Left ventricle myocardium inferior (tissue), 1 donor: ENCODE data around the gene STYXL2. TPM values are rescaled to one million over a fixed set of nuclear protein-coding genes. Genes with fewer than 3 reads are reported as not detected.

Experiments used
- DNase-seq: peaks from one replicate; pipeline ENCODE4 v3.0.0-alpha.2; 2020
- H3K27ac ChIP-seq: fragments of 200-600 bp; replicated peaks from 2 replicates; pipeline ENCODE4 v1.8.0; 2021
- H3K27me3 ChIP-seq: fragments of 200-600 bp; 2 replicates; pipeline ENCODE4 v1.8.0; 2021; ENCODE audit warnings: low read depth
- H3K36me3 ChIP-seq: fragments of 200-600 bp; 2 replicates; pipeline ENCODE4 v1.8.0; 2021
- H3K4me1 ChIP-seq: fragments of 200-600 bp; 2 replicates; pipeline ENCODE4 v1.8.0; 2021
- H3K4me3 ChIP-seq: fragments of 200-600 bp; 2 replicates; pipeline ENCODE4 v1.8.0; 2021; ENCODE audit warnings: mild to moderate bottlenecking, moderate library complexity
- H3K9me3 ChIP-seq: fragments of 200-600 bp; replicated peaks from 2 replicates; pipeline ENCODE4 v1.8.0; 2021
- CTCF ChIP-seq: fragments of 200-600 bp; IDR thresholded peaks from 2 replicates; pipeline ENCODE4 v1.8.0; 2021; ENCODE audit warnings: antibody characterized with exemption, mild to moderate bottlenecking, borderline replicate concordance
- intact Hi-C: fragments of 100-400 bp; cut with micrococcal nuclease; formaldehyde crosslinking; loops from one replicate; pipeline ENCODE4 v1.11.0; 2022
- total RNA-seq: library from RNA; stranded (reverse); fragmentation: NEBNext Ultra II Directional; extraction: Animal tissue kit (Norgen Biotek cat#: 25700); gene quantifications from one replicate; pipeline ENCODE4 v1.2.1, GENCODE V29; 2021
- donor health status: DM: no; HTN: yes; CAD: no; lungs with severe emphysema.

Gene STYXL2
- total RNA-seq, 1 donor from 2014 or later = 177 TPM

- Histone ChIP-seq H3K36me3 (no peaks in the 10 kb centered on the region), H3K4me1 (peaks cover 32% of the 10 kb centered on the region), H3K27ac (no peak overlapping the region), H3K9me3 (no peaks in the 10 kb centered on the region), H3K27me3 (peaks cover 14% of the 10 kb centered on the region), H3K4me3 (no peak overlapping the region)
- no peak for TF ChIP-seq CTCF
- intact Hi-C loops = no loop called here
- DNase-seq = no peak
These were observed 7.8 kb upstream of the STYXL2 start for GRCh38 chr1:167086033-167086432.

- no peak overlapping the region for H3K4me3 ChIP-seq
- no peaks in the 10 kb centered on the region for H3K36me3 ChIP-seq
- no peak for TF ChIP-seq CTCF
- peaks cover 32% of the 10 kb centered on the region for H3K4me1 ChIP-seq
- H3K27me3 ChIP-seq = peaks cover 7% of the 10 kb centered on the region
- no peak for DNase-seq
- no peak overlapping the region for H3K27ac ChIP-seq
- no peaks in the 10 kb centered on the region for H3K9me3 ChIP-seq
- intact Hi-C loops = no loop called here
These were observed 7.1 kb upstream of the STYXL2 start for GRCh38 chr1:167086768-167087167.

- DNase-seq = no peak
- Histone ChIP-seq H3K4me1 (peaks cover 33% of the 10 kb centered on the region), H3K9me3 (no peaks in the 10 kb centered on the region), H3K27ac (no peak overlapping the region), H3K36me3 (no peaks in the 10 kb centered on the region), H3K27me3 (no peaks in the 10 kb centered on the region), H3K4me3 (no peak overlapping the region)
- intact Hi-C loops = no loop called here
- TF ChIP-seq CTCF = no peak
These were observed 5.0 kb upstream of the STYXL2 start for GRCh38 chr1:167088746-167089417.

GRCh38 chr1:167089939-167090313 is 3.9 kb upstream of the STYXL2 start:
- no peak for TF ChIP-seq CTCF
- H3K27ac ChIP-seq = no peak overlapping the region
- no peak overlapping the region for H3K4me3 ChIP-seq
- H3K36me3 ChIP-seq = no peaks in the 10 kb centered on the region
- no peak for DNase-seq
- peaks cover 23% of the 10 kb centered on the region for H3K4me1 ChIP-seq
- intact Hi-C loops = no loop called here
- H3K9me3 ChIP-seq = no peaks in the 10 kb centered on the region
- no peaks in the 10 kb centered on the region for H3K27me3 ChIP-seq

- intact Hi-C loops = no loop called here
- Histone ChIP-seq H3K27me3 (no peaks in the 10 kb centered on the region), H3K4me1 (peaks cover 23% of the 10 kb centered on the region), H3K4me3 (no peak within 1 kb of the TSS), H3K36me3 (no peaks in the 10 kb centered on the region), H3K27ac (no peak within 1 kb of the TSS), H3K9me3 (no peaks in the 10 kb centered on the region)
- no peak for TF ChIP-seq CTCF
- no peak for DNase-seq
These were observed 3.4 kb upstream of the STYXL2 start, which contains the start of gene GPA33 for GRCh38 chr1:167090314-167090942. GPA33 (minus strand) TSS chr1:167090377; CDS start chr1:167090287, 90 bp downstream.
